GM21717 (cell line): ENCODE measurements around the gene MLXIPL.
A peak's percentile ranks its signal among the peaks of the same experiment; 100 is the strongest.
"Not testable (repeated sequence)": the region's sequence is repeated elsewhere in the genome, so short reads cannot be mapped to it uniquely, and the experiment has no call there.

Source experiments
- ATAC-seq: cut with Tn5 transposase; IDR thresholded peaks from one replicate; pipeline ENCODE4 v1.9.1; 2021; ENCODE audit warnings: mild to moderate bottlenecking, moderate library complexity; ENCODE audit not compliant: unreplicated experiment

MLXIPL gene

DNA sequence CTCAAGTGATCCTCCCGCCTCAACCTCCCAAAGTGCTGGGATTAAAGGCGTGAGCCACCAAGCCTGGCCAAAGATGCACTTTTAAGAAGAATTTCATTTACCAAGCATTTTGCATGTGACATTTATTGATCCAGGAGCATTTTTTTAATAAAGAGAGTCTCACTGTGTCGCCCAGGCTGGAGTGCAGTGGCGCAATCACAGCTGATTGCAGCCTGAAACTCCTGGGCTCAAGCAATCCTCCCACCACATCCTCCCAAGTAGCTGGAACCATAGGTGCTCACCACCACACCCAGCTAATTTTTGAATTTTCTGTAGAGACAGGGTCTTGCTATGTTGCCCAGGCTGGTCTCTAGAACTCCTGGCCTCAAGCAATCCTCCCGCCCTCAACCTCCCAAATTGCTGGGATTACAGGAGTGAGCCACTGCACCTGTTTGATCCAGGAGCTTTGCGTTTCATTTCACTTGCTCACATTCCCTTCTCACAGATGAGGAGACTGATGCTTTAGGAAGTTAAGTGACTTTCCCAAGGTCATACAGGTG, 41.6 kb downstream of the MLXIPL start:
- ATAC-seq, result no peak

- ATAC-seq, result not testable (repeated sequence)
Measured at GRCh38 chr7:73581006-73581405, 43.3 kb downstream of the MLXIPL start.

GRCh38 chr7:73578342-73579128, 45.8 kb downstream of the MLXIPL start, which contains the start of gene TBL2:
TSS of gene TBL2 (minus strand) at chr7:73578579. CDS start at chr7:73578549, 30 bp downstream.
- peak; percentile 83 for ATAC-seq

DNA sequence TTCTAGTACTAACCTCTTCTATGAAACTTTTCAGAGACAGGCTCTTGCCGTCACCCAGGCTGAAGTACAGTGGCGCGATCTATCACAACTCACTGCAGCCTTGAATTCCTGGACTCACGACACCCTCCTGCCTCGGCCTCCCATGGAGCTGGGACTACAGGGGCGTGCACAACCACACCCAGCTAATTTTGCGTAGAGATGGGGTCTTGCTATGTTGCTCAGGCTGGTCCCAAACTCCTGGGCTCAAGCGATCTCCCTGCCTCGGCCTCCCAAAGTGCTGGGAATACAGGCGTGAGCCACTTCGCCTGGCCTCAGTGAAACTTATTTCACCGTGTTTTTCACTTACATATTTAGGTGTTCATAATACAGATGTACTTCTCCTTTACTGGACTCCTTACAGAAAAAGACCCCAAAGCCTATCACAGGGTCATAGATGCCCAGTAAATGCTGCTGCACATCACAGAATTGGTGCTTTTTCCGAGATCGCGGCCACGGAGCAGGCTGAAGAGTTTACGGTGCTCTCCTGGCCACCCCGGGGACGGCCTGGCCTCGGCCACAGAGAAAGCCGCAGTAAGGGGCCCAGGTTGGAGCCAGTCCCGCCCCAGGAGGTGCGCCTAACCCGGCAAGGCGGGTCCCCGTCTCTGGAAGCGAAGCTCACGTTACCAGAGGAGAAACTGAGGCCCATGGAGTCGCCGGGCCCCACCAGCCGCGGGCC, 46.5 kb downstream of the MLXIPL start:
- ATAC-seq, result peak; percentile 22

GRCh38 chr7:73573791-73574190, 50.5 kb downstream of the MLXIPL start:
- ATAC-seq, result no peak

DNA sequence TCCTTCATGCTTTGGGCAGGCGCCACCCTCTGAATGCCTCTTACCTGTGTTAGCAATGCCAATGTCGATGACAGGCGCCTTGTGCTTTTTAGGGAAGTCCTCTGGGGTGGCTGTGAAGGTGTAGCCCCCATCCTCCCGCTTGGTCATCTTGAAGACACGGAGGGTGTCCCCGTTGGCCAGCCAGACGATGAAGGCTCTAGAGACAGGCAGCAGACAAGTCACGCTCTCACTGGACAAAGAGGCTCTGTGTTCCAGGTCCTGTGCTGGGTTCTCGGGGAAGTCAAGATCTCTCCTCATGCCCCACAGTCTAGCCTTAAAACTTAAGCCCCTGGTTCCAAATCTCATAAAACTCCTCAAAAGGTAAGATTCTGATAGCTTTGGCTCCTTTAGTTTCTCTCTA, 51.0 kb downstream of the MLXIPL start:
- ATAC-seq, result no peak

- ATAC-seq, result no peak
Measured at GRCh38 chr7:73572767-73573186, 51.5 kb downstream of the MLXIPL start.

DNA sequence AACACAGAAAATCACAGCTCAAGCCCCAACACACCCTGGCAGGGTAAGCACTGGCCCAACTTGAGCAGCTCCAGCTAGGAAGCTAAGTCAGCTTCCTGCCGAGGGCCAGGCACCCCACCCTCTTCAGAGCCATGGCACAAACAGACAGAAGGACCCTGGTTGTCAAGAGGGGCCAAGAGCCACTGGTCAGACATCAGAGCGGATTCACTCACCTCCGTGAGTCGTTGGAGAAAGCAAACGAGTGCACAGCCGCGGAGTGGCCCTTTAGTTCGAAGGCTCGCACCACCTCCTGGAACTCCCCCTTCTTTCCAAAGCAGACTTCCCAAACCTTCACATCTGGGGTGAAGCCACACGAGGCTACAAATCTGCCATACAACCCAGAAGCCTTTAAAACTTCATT, 53.3 kb downstream of the MLXIPL start:
- ATAC-seq, result no peak

GRCh38 chr7:73570521-73570920, 53.8 kb downstream of the MLXIPL start:
- no peak for ATAC-seq

DNA sequence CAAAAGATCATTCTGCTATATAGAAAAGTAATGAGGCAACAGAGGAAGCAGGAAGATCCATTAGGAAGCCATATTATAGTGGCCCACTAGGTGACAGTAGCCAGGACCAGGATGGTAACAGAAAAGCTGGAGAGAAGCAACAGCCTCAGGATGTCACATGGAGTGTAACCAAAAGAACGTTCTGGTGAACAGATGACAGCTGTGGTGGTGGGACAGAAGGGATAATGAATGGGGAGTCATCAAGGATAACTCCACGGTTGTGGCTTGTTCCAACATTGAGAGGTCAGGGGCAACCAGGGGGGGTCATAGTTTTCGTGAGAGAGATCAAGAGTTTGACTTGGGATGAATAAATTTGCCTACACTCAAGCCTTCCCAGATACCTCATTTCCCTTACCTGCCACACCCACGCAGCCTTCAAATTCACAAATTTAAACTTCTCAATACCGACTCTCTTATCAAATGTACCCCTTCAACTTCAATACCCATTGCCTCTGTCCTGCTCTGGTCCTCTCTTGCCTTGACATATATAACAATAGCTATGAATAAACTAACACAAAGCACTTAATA, 55.2 kb downstream of the MLXIPL start:
- no peak for ATAC-seq

- ATAC-seq, result no peak
Measured at GRCh38 chr7:73567846-73568685, 56.3 kb downstream of the MLXIPL start.

- no peak for ATAC-seq
Measured at GRCh38 chr7:73567140-73567539, 57.2 kb downstream of the MLXIPL start.

GRCh38 chr7:73566431-73566830, 57.9 kb downstream of the MLXIPL start:
- not testable (repeated sequence) for ATAC-seq

DNA sequence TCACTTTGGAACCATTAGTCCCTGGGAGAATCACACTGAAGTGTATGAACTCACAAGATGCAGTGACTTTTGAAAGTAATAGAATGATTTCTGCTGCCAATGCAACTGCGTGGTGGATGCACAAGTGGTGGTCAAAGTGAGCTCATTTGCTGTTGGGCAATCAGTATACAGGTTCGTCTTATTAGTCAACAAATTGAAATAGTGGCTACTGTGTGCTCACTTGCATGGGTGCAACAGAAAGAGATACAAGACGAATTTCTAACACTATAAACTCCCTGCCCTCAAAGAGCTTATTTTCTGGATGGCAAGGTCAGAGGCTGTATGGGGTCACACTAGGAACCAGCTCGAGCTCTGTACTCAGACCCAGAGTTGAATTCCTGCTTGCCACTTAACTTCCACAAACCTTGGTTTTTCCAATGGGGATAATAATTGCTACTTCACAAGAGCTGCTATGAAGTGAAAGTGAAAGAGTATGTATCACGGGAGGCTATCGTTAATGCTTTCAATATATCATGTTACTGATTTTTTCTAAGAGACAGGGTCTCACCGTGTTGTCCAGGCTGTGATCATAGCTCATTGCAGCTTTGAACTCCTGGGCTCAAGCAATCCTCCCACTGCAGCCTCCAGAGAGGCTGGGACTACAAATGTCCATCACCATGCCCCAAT, 58.5 kb downstream of the MLXIPL start:
- ATAC-seq, result no peak

DNA sequence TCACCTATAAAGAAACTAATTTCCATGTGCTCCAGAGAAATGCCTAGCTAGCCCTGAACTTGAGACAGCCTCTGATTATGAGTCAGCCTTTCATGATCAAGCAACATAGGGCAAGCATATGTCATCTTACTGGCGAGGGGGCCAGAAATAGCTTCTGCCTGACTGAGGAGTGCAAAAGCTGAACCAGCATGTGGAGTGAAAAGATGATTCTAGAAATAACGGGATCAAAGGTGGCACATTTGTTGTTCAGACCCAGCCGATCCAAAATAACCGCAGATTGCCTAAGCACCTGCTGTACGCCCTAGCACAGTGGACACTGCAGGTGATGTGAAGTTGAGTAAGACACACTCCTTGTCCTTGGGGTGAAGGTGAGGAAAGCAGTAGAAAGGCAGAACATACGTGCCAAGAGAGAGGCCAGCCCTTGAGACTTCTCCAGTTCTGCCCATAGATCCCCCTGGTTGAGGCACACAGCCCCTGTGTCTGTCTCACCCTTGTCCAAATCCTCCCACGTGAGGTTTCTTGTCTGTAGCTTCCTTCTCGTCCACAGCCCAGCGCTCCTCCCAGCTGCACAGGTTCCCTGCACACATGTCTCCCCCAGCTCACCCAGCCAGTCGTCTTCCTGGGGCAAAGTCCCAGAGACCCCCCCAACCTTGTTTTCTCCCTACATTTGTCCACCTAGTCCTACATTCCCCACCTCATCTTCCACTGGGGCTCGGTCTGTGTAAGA, 64.0 kb downstream of the MLXIPL start:
- no peak for ATAC-seq

DNA sequence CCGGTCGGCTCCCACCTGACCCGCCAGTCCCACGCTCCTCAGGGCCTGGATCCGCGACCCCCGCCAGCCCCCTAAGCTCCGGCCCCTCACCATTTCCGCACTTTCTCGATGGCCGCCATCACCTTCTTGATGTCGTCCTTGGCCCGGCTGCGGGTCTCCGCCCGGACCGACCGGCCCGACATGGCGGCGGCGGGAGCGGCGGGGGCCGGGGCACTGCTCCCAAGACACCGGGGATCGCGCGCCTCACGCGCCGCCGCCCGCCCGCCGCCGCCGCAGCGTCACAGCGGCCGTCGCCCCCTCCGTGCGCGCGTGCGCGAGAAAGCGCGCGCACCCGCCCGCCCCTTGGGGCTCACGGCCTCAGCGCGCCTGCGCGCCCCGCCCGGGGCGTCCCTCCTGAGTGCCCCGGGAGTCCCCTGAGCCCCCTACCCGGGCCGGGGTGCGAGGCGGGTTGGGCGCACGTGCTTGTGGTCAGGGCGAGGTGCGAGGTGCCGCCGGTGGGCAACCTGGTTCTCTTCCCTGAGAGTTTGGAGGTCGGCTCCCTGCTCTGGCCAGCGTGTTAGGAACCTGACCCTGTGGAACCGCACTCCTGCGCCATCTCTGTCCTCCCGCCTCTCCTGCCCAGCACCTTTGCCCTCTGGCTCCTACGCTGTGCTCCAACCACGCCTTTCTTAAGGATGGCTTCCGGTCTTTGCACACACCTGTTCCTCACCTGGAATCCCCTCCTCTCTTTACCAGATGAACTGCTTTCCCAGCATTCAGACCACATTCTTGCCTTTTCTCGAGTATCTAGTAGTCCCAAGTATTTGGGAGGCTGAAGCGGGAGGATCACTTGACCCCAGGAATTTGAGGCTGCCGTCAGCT, 66.7 kb downstream of the MLXIPL start, which contains the start of gene BCL7B:
Gene BCL7B, minus strand, starts transcription at position 294 of the 861 bp plus-strand sequence. Its CDS starts 112 bp downstream, at position 182.
- ATAC-seq, result peak; percentile 43

- ATAC-seq, result peak; percentile 87
Measured at GRCh38 chr7:73557108-73557396, 67.3 kb downstream of the MLXIPL start.
